ENCODE data around the gene ABCA7. TPM values are rescaled to one million over a fixed set of nuclear protein-coding genes. Genes with fewer than 3 reads are reported as not detected.

Gene ABCA7
- total RNA-seq, 2 donors from 2014 or later: 6.0 to 7.0 TPM

GRCh38 chr19:1081301-1082164, 41.6 kb downstream of the ABCA7 start:
- H3K9me3 ChIP-seq: no peaks in the 10 kb centered on the region
- no peak for DNase-seq (ENCODE audit: low spot score)
- H3K4me1 ChIP-seq (ENCODE audit: control insufficient read depth in 1 of 2, low read depth in 2 of 2): peaks cover 0 to 6% of the 10 kb centered on the region in 2 donors
- H3K27me3 ChIP-seq (replicated peaks; ENCODE audit: insufficient read depth): no peaks in the 10 kb centered on the region
- H3K4me3 ChIP-seq: no peak overlapping the region
- H3K27ac ChIP-seq: no peak overlapping the region
- H3K36me3 ChIP-seq: no peaks in the 10 kb centered on the region
- no peak for TF ChIP-seq CTCF (IDR thresholded peaks at IDR 0.05)
- no peak for ATAC-seq (ENCODE audit: insufficient number of reproducible peaks, low FRiP score, low read depth)

GRCh38 chr19:1082165-1082927, 42.4 kb downstream of the ABCA7 start:
- H3K9me3 ChIP-seq: no peaks in the 10 kb centered on the region
- no peak for ATAC-seq (ENCODE audit: insufficient number of reproducible peaks, low FRiP score, low read depth)
- no peak for DNase-seq (ENCODE audit: low spot score)

GRCh38 chr19:1082928-1083816, 43.3 kb downstream of the ABCA7 start:
- H3K4me3 ChIP-seq: no peak overlapping the region
- peaks cover 0 to 6% of the 10 kb centered on the region in 2 donors for H3K4me1 ChIP-seq (ENCODE audit: control insufficient read depth in 1 of 2, low read depth in 2 of 2)
- H3K9me3 ChIP-seq: no peaks in the 10 kb centered on the region
- ATAC-seq (ENCODE audit: insufficient number of reproducible peaks, low FRiP score, low read depth) (no peak), DNase-seq (ENCODE audit: low spot score) (no peak)
- no peaks in the 10 kb centered on the region for H3K27me3 ChIP-seq (replicated peaks; ENCODE audit: insufficient read depth)
- TF ChIP-seq CTCF (IDR thresholded peaks at IDR 0.05): no peak
- no peaks in the 10 kb centered on the region for H3K36me3 ChIP-seq
- H3K27ac ChIP-seq: no peak overlapping the region

More at GRCh38 chr19:1082165-1082927, 42.4 kb downstream of the ABCA7 start:
- Histone ChIP-seq H3K4me1 (ENCODE audit: control insufficient read depth in 1 of 2, low read depth in 2 of 2) (peaks cover 0 to 6% of the 10 kb centered on the region in 2 donors), H3K4me3 (no peak overlapping the region), H3K27ac (no peak overlapping the region), H3K36me3 (no peaks in the 10 kb centered on the region), H3K27me3 (replicated peaks; ENCODE audit: insufficient read depth) (no peaks in the 10 kb centered on the region)
- TF ChIP-seq CTCF (IDR thresholded peaks at IDR 0.05): no peak

GRCh38 chr19:1084024-1084868, 44.3 kb downstream of the ABCA7 start:
- no peak for TF ChIP-seq CTCF (IDR thresholded peaks at IDR 0.05)
- DNase-seq (ENCODE audit: low spot score): no peak

More at GRCh38 chr19:1084024-1084868, 44.3 kb downstream of the ABCA7 start:
- no peaks in the 10 kb centered on the region for H3K27me3 ChIP-seq (replicated peaks; ENCODE audit: insufficient read depth)
- no peaks in the 10 kb centered on the region for H3K9me3 ChIP-seq
- peaks cover 0 to 6% of the 10 kb centered on the region in 2 donors for H3K4me1 ChIP-seq (ENCODE audit: control insufficient read depth in 1 of 2, low read depth in 2 of 2)
- no peak overlapping the region for H3K4me3 ChIP-seq
- ATAC-seq (ENCODE audit: insufficient number of reproducible peaks, low FRiP score, low read depth): no peak
- H3K27ac ChIP-seq: no peak overlapping the region
- no peaks in the 10 kb centered on the region for H3K36me3 ChIP-seq
